A673 (cell line): ENCODE measurements around the gene MED22. TPM values are rescaled to one million over a fixed set of nuclear protein-coding genes. Genes with fewer than 3 reads are reported as not detected.
A peak's percentile ranks its signal among the peaks of the same experiment; 100 is the strongest.
"Not testable (repeated sequence)": the region's sequence is repeated elsewhere in the genome, so short reads cannot be mapped to it uniquely, and the experiment has no call there.

Source experiments
- BruUV-seq: library from RNA; stranded (reverse); fragments of 400-500 nt; replicated peaks from 2 replicates; lab custom pipeline; 2021; lab: Mats Ljungman, UMichigan
- CTCF ChIA-PET: fragments of 300-600 bp; sonication (Branson Sonifier 250); formaldehyde crosslinking; loops from one replicate; lab custom pipeline; 2022; ENCODE audit warnings: antibody characterized with exemption; lab: Charles Lee
- POLR2A ChIA-PET: fragments of 300-600 bp; sonication (Branson Sonifier 250); formaldehyde crosslinking; loops from one replicate; lab custom pipeline; 2022; ENCODE audit warnings: antibody characterized with exemption; ENCODE audit not compliant: low non-redundant PET; lab: Charles Lee
- DNase-seq: peaks from one replicate; pipeline ENCODE4 v3.0.0-alpha.2; 2015; ENCODE audit warnings: low spot score
- H3K27ac ChIP-seq: fragments of 200-600 bp; sonication (generic); 2 replicates; pipeline ENCODE4 v1.5.1; 2016; ENCODE audit warnings: mixed run types, low read depth, mild to moderate bottlenecking, mixed read lengths, antibody characterized with exemption, low read length; ENCODE audit not compliant: poor library complexity, severe bottlenecking
- H3K27me3 ChIP-seq: fragments of 200-600 bp; sonication (generic); replicated peaks from 2 replicates; pipeline ENCODE4 v1.6.1; 2017; ENCODE audit warnings: mixed run types, low read depth, mild to moderate bottlenecking, mixed read lengths, antibody characterized with exemption, low read length; ENCODE audit not compliant: insufficient read depth, poor library complexity
- H3K36me3 ChIP-seq: fragments of 200-600 bp; sonication (generic); 2 replicates; pipeline ENCODE4 v1.6.1; 2016; ENCODE audit warnings: mixed run types, mild to moderate bottlenecking, mixed read lengths, antibody characterized with exemption, low read length; ENCODE audit not compliant: insufficient read depth, poor library complexity, severe bottlenecking
- H3K4me1 ChIP-seq: fragments of 200-600 bp; sonication (generic); 2 replicates; pipeline ENCODE4 v1.6.1; 2017; ENCODE audit warnings: mixed run types, mild to moderate bottlenecking, mixed read lengths, antibody characterized with exemption, low read length; ENCODE audit not compliant: insufficient read depth, poor library complexity, severe bottlenecking
- H3K4me3 ChIP-seq: fragments of 200-600 bp; sonication (generic); 2 replicates; pipeline ENCODE4 v1.5.1; 2016; ENCODE audit warnings: low read depth, mixed run types, mild to moderate bottlenecking, mixed read lengths, low read length; ENCODE audit not compliant: poor library complexity, severe bottlenecking
- H3K9me3 ChIP-seq: fragments of 200-600 bp; sonication (generic); 2 replicates; pipeline ENCODE4 v1.6.1; 2016; ENCODE audit warnings: mixed run types, low read depth, mild to moderate bottlenecking, mixed read lengths, antibody characterized with exemption, low read length; ENCODE audit not compliant: poor library complexity, severe bottlenecking
- EZH2 ChIP-seq: fragments of 200-600 bp; sonication (generic); IDR thresholded peaks from 2 replicates; pipeline ENCODE4 v1.6.1; 2017; ENCODE audit warnings: borderline replicate concordance, low read depth, mild to moderate bottlenecking, mixed read lengths, antibody characterized with exemption, low read length; ENCODE audit not compliant: poor library complexity, severe bottlenecking
- intact Hi-C: fragments of 100-400 bp; cut with micrococcal nuclease; formaldehyde crosslinking; loops from one replicate; pipeline ENCODE4 v1.10.0; 2022; ENCODE audit not compliant: unreplicated experiment
- total RNA-seq: library from RNA; stranded (reverse); gene quantifications from 2 replicates; pipeline ENCODE4 v1.2.3, GENCODE V29; 2021
- TF ChIP-seq, protein P1 (sequence below): fragments of 300-800, 200-600 bp; sonication (generic); conservative IDR thresholded peaks from 2 replicates; pipeline ENCODE4 v1.5.1; 2017; ENCODE audit warnings: low read depth, mild to moderate bottlenecking, antibody characterized with exemption, low read length, moderate library complexity, mixed read lengths

Gene MED22
- total RNA-seq, 1 experiment from 2014 or later = 46.2 TPM

DNA sequence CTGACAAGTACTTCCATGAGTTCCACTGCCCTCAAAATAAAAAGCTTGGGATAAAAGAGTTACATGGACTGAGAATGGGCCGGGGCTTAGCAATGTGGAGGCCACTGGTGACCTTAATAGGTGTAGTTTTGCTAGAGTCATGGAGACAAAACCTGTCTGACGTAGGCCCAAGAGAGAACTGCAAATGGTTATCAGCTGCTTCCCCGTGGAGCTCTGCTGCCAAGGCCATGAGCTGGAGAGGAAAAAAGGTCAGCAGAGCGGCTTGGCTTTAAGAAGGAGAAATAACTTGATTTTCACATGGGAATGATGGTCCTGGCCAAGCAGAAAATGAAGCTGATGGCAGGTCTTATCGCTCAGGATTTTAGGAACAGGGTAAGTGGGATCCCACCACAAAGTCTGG, 8.3 kb downstream of the MED22 start:
- CTCF ChIA-PET = no interaction called here
- H3K4me1 ChIP-seq = peaks cover 11% of the 10 kb centered on the region
- no peaks in the 10 kb centered on the region for H3K9me3 ChIP-seq
- peaks cover 55% of the 10 kb centered on the region for H3K36me3 ChIP-seq
- POLR2A ChIA-PET = no interaction called here
- TF ChIP-seq EZH2 = no peak
- TF ChIP-seq, protein P1, sequence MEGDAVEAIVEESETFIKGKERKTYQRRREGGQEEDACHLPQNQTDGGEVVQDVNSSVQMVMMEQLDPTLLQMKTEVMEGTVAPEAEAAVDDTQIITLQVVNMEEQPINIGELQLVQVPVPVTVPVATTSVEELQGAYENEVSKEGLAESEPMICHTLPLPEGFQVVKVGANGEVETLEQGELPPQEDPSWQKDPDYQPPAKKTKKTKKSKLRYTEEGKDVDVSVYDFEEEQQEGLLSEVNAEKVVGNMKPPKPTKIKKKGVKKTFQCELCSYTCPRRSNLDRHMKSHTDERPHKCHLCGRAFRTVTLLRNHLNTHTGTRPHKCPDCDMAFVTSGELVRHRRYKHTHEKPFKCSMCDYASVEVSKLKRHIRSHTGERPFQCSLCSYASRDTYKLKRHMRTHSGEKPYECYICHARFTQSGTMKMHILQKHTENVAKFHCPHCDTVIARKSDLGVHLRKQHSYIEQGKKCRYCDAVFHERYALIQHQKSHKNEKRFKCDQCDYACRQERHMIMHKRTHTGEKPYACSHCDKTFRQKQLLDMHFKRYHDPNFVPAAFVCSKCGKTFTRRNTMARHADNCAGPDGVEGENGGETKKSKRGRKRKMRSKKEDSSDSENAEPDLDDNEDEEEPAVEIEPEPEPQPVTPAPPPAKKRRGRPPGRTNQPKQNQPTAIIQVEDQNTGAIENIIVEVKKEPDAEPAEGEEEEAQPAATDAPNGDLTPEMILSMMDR = no peak
- H3K4me3 ChIP-seq = no peak overlapping the region
- no peaks in the 10 kb centered on the region for H3K27me3 ChIP-seq
- H3K27ac ChIP-seq = no peak overlapping the region
- no peak for DNase-seq
- no TSS peak for BruUV-seq
- intact Hi-C loops = no loop called here

DNA sequence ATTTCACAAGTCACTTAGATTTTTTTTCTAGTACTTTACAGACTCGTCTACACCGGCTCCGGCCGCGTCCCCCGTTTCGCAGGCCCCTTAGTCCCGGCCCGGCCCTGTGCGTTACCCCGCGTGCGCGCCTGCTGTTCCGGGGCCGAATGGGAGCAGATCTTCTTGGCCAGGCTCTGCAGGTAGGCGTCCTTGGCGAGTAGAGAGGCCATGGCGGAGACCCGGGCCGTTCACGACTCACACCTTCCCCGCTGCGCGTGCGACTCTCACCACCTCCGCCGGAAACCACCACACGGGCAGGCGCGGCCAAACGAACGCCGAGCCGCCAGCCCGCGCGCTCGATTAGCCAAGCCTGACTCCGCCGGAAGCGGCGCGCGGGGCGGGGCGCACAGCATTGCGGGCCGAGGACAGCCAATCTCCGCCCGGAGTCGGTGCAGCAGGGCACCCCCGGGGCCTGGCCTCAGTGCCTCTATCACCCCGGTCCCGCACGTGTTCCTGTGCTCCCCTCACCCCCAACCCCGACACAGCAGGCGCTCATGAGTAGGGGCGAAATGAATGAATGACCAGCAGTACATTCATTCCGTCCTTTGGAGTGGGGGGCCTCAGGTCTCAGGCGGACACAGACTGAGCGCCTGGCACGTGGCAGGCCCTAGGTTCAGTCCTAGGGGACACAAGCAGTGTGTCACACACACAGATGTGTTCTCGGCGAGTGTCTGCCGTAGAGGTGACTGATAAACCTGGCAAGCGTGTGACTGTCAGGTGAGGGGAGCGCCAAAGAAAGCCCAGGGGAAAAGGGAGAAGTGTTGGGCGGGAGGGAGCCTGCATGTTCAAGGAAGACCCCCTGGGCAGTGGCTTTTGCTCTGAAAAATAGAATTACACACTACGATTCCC, 11.8 kb downstream of the MED22 start, which contains the start of gene SURF6:
Gene SURF6, minus strand, starts transcription at position 265 of the 888 bp plus-strand sequence. Its CDS starts 56 bp downstream, at position 209.
- TF ChIP-seq EZH2 = no peak
- TF ChIP-seq, protein P1 = no peak
- CTCF ChIA-PET = no interaction called here

DNA sequence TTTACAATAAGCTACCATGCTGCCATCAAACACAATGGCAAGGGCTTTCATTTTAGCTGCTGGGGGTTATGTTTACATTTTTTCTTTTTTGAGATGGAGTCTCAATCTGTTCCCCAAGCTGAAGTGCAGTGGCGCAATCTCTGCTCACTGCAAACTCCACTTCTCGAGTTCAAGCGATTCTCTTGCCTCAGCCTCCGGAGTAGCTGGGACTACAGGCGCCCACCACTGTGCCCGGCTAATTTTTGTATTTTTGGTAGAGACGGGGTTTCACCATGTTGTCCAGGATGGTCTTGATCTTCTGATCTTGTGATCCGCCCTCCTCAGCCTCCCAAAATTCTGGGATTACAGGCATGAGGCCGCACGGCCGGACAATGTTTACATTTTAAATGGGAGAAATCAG, 13.0 kb downstream of the MED22 start:
- intact Hi-C loops, H3K27me3 ChIP-seq, H3K9me3 ChIP-seq, DNase-seq, BruUV-seq, H3K27ac ChIP-seq, POLR2A ChIA-PET: not testable (repeated sequence)
- Histone ChIP-seq H3K4me1 (peaks cover 14% of the 10 kb centered on the region), H3K4me3 (peak overlapping the region; percentile 61), H3K36me3 (peaks cover 57% of the 10 kb centered on the region)
- CTCF ChIA-PET = interaction anchor here (0.6 kb wide), 1 partner anchor 1075 kb away, joined by 4 read pairs; no protein-coding TSS in a partner anchor

More for the DNA sequence above, 11.8 kb downstream of the MED22 start, which contains the start of gene SURF6:
- TSS peak; percentile 91 for BruUV-seq
- Histone ChIP-seq H3K27ac (peak within 1 kb of the TSS; percentile 73), H3K27me3 (no peaks in the 10 kb centered on the region), H3K4me1 (peaks cover 14% of the 10 kb centered on the region), H3K36me3 (peaks cover 57% of the 10 kb centered on the region), H3K9me3 (no peaks in the 10 kb centered on the region), H3K4me3 (peak within 1 kb of the TSS; percentile 61)
- peak; percentile 97 for DNase-seq
- POLR2A ChIA-PET = interaction anchor here (0.6 to 0.7 kb wide), 2 partner anchors 29 to 183 kb away, joined by 3 to 5 read pairs; no protein-coding TSS in a partner anchor
- intact Hi-C loops = loop anchor here (1.0 kb wide), 1 partner anchor 11 kb away; no protein-coding TSS in a partner anchor
